HG02943 (cell line): Measurements from ENCODE around the gene PXDC1.

Experiments used
- ATAC-seq: cut with Tn5 transposase; IDR thresholded peaks from one replicate; pipeline ENCODE4 v1.9.1; 2021; ENCODE audit warnings: mild to moderate bottlenecking, low read depth, moderate library complexity; ENCODE audit not compliant: unreplicated experiment

PXDC1 gene

DNA sequence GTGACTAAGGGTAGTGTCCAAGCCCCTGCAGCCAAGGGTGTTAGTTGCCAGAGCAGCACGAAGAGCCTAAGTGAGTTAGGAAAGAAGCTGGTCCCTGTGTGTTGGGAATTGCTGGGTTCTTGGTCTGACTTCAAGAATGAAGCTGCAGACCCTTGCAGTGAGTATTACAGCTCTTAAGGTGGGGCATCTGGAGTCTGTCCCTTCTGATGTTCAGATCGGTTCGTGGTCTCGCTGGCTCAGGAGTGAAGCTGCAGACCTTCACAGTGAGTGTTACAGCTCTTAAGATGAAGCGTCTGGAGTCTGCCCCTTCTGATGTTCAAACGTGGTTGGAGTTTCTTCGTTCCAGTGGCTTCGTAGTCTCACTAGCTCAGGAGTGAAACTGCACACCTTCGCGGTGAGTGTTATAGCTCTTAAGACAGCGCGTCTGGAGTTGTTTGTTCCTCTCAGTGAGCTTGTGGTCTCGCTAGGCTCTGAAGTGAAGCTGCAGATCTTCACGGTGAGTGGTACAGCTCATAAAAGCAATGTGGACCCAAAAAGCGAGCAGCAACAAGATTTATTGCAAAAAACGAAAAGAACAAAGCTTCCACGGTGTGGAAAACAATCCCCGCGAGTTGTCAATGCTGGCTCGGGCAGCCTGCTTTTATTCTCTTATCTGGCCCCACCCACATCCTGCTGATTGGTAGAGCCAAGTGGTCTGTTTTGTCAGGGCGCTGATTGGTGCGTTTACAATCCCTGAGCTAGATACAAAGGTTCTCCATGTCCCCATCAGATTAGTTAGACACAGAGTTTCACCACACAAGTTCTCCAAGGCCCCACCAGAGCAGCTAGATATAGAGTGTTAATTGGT is 31.8 kb downstream of the PXDC1 start:
- no peak for ATAC-seq

DNA sequence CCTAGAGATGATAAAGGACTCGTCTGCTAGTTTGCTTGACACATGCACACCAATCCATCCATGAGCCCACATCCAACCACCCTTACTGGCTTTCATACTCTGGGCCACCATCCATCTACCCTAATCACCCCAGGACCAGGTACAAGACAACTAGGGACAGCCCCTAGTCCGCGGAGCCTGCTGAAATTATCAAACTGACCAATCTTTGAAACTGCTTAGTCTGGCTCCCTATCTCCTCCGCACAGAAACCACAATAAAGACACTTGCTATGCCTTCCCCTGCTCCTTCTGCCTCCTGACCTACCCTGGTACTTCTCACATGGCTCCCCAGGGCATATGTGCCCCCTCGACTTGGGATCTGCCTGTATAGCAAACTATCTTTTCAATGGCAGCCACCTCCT is 33.1 kb downstream of the PXDC1 start:
- no peak for ATAC-seq

GRCh38 chr6:3715285-3715684 is 36.2 kb downstream of the PXDC1 start:
- ATAC-seq = no peak

DNA sequence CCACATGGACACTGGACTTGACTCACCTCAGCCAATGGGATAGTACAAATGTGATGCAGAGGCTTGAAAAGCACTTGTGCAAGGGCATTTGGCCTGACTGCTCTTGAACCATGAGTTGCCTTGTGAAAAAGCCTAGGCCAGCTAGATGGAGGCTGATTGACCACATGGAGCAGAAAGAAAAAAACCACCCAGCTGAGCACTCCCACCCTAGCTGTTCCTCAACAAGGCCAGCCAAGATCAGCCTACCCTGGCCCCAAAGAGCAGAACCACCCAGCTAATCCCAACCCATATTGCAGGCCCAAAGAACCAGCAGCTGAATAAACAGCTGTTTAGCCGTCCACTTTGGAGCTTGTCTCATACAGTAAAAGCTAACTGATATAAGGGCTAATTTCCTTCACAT is 36.7 kb downstream of the PXDC1 start:
- ATAC-seq = no peak

GRCh38 chr6:3714111-3714510 is 37.4 kb downstream of the PXDC1 start:
- ATAC-seq = no peak

DNA sequence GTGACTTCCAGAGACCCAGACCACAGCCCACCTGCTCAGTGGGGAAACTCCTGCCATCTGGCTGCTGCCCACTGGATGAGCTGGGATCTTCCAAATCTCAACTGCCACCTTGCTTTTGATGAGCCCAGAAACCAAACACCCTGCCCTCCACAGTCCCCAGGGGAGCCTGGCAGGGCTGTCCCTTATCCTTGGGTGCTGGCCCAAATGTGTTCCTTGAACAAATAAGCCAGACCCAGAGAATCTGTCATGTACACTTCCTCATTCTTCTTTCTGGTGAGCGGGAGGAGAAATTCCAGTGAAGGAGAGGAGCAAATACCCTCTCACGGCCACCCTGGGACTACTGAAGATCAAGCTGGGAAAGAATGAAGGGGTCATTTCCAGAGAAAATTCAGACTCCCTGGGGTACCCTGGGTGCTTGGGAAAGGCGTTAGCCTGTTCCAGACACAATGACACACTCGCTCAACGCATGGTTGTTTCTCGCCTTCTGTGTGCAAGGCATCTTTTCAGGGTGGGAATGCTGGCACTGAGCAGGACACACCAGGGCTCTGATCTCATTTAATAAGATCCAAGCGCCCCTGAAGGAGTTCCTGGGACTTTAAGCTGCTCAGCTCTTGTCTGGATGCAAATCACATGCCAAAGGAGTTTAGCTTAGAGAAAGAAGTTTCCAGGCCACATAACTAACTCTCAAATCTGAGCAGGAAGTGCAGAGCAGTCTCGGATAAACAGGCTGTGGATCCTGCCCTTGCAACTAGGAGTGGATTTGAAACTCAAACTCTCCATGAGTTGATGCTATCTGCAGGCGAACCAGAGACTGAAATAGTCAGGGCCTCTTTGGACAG is 38.5 kb downstream of the PXDC1 start:
- ATAC-seq = no peak

DNA sequence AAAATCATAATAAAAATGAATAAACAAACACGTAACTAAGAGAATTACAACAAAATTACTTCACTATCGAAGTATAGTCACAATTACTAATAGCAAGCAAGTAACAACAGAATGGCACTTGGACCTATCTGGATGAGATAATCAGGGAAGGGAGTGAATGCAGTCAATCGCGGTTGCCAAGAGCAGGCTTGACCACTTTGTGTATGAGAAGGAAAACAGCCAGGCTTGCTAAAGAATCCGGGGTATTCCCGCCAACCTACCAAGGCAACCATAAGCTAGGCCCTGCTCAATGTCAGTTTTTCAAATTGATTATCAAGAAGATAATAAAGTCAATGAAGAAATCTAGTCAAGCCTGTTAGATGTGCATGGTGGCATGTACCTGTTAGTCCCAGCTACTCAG is 39.7 kb downstream of the PXDC1 start:
- no peak for ATAC-seq

- no peak for ATAC-seq
Observed at GRCh38 chr6:3710403-3710802, 41.1 kb downstream of the PXDC1 start.

DNA sequence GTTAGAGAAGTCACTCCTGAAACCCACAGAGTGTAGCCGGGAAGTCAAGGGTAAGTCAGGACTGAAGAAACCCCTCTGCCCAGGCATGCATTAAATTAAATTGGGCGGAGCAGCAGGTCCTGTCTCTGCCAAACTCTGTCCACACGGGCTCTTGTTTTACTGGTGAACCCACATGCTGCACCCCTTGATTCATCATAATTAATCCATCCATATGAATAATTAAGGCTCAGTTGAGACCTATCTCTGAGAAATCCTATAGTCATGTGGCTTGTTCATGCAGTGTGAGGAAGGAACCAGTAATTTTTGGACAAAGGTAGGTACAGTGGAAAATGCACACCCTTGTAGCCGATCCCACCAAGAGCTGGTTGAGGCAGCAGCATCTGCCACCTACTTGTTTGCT is 43.0 kb downstream of the PXDC1 start:
- ATAC-seq = no peak

GRCh38 chr6:3707751-3708412 is 43.6 kb downstream of the PXDC1 start:
- ATAC-seq = no peak

DNA sequence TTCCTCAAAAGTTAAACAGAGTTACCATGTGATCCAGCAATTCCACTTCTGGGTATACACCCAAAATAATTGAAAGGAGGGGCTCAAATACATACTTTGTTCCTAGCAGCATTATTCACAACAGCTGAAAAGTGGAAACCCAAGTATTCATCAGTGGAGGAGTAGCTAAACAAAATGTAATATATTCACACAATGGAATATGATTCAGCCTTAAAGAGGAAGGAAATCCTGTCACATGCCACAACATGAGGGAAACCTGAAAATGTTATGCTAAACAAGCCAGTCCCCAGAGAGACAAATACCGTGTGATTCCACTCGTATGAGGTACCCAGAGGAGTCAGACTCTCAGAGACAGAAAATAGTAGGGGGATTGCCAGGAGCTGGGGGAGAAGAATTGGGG is 44.5 kb downstream of the PXDC1 start:
- no peak for ATAC-seq

GRCh38 chr6:3706547-3706946 is 45.0 kb downstream of the PXDC1 start:
- ATAC-seq = no peak

GRCh38 chr6:3701631-3702030 is 49.9 kb downstream of the PXDC1 start:
- ATAC-seq = no peak

- no peak for ATAC-seq
Observed at GRCh38 chr6:3699231-3699630, 52.3 kb downstream of the PXDC1 start.

DNA sequence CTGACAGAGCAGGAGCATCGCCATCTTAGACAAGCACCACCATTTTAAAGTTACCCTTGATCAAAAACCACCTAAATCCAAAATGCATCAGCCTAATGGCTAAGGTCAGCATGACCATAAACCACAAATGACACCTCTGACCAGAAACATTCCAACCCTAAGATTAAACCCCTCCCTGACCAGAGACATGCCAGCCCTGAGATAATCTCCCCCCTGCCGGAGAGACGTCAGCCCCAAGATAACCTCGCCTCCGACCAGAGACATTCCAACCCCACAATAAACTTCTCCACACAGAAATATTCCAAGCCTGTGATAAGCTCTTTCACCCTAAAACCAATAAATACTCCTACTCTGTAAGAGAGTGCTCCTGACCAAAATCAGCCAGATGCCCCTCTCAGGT is 53.5 kb downstream of the PXDC1 start:
- no peak for ATAC-seq

DNA sequence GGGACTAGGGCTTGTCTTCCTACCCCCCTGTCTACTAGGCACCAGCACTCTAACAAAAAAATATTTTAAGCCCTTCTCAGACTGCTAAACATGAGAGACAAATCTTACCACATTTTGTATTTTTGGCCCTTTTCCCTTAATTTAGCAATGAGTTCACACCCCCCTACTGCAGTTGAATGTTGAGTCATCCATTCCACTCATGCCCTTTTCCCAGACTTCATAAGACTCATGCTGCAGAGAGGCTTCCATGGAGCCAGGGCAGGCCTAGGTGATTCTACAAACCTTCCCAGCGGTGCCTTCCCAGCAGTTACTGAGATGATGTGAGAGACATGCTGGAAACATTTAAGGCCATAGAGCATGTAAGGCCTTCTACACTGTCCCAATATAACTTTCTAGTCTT is 53.9 kb downstream of the PXDC1 start:
- no peak for ATAC-seq

- no peak for ATAC-seq
Observed at GRCh38 chr6:3696525-3697088, 54.9 kb downstream of the PXDC1 start.

DNA sequence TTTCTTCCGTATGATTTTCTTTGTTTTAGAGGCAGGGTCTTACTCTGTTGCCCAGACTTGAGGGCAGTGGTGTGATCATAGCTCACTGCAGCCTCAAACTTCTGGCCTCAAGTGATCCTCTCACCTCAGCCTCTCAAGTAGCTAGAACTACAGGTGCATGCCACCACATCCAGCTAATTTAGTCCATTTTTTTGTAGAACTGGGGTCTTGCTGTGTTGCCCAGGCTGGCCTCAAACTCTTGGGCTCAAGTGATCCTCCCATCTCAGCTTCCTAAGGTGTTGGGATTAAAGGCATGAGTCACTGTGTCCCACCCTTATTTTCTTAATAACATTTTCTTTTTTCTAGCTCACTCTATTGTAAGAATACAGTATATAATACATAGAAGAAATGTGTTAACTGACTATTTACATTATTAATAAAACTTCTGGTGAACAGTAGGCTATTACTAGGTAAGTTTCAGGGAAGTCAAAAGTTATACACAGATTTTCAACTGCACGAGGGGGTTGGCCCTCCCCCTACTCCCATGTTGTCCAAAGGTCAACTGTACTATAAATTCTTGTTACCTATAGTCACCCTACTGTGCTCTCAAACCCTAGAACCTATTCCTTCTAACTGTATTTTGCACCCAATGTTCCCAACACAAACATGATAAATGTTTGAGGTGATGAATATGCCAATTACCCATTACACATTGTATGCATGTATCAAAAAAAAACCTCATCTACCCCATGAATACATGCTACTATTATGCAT is 56.3 kb downstream of the PXDC1 start:
- ATAC-seq = no peak

DNA sequence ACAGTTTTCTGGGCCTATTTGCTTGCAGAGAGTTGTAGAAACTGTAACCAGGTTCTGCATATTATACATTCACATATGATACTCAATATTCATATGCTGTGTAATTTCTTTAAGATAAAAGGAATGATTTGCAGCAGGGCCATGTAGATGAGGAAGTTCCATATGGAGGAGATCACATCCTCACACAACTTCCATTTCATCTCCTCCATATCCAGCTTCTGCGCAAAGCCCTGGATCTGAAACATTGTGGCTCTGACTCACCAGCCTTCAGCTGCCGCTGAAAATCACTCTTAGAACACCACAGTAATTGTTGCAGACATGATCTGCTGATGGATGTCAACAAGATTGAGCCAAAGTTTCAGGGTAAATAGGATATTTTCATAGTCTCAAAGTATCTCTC is 57.7 kb downstream of the PXDC1 start:
- no peak for ATAC-seq

DNA sequence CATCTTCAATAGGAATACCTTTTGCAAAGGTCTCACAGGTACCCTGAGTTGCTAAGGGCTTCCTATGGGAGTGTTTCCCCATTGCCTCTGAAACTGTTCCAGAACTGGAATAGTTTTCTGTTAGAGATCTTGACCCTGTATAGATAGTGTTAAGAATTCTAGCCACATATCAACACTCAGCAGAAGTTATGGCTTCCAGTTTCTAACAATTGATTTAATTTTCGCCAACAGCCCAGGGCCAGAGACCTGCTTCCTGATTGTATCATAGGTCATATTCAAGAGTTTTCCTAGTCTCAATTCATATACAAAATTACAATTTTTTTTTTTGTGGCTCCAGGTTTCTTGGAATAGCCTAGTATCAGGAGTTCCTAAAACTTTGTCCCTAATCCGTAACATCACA is 61.0 kb downstream of the PXDC1 start:
- no peak for ATAC-seq
